Measurements from ENCODE around the gene ERP44.

DNA sequence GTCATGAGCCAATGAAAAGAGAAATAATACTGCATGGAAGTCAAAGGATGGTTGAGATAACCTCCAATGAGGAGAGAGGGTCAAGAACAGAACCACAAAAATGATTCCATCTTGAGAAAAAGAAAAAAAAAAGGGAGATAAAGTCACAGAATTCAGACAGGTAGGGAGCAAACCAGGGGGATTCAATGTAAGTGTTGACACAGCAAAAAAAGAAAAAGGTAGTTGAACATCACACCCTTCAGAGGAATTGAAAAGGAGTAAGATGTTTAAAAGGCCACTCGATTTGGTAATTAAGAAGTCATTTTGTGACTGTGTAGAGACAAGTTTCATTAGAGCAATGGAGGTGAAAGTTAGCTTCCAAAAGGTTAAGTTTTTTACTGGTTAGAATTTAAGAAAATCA lies 79.3 kb downstream of the ERP44 start:
- TF ChIP-seq, protein P1, sequence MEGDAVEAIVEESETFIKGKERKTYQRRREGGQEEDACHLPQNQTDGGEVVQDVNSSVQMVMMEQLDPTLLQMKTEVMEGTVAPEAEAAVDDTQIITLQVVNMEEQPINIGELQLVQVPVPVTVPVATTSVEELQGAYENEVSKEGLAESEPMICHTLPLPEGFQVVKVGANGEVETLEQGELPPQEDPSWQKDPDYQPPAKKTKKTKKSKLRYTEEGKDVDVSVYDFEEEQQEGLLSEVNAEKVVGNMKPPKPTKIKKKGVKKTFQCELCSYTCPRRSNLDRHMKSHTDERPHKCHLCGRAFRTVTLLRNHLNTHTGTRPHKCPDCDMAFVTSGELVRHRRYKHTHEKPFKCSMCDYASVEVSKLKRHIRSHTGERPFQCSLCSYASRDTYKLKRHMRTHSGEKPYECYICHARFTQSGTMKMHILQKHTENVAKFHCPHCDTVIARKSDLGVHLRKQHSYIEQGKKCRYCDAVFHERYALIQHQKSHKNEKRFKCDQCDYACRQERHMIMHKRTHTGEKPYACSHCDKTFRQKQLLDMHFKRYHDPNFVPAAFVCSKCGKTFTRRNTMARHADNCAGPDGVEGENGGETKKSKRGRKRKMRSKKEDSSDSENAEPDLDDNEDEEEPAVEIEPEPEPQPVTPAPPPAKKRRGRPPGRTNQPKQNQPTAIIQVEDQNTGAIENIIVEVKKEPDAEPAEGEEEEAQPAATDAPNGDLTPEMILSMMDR (IDR thresholded peaks at IDR 0.05): no peak
- TF ChIP-seq POLR2AphosphoS5 (IDR thresholded peaks at IDR 0.05; ENCODE audit: low read depth, low read length): no peak
- TF ChIP-seq, protein P2, sequence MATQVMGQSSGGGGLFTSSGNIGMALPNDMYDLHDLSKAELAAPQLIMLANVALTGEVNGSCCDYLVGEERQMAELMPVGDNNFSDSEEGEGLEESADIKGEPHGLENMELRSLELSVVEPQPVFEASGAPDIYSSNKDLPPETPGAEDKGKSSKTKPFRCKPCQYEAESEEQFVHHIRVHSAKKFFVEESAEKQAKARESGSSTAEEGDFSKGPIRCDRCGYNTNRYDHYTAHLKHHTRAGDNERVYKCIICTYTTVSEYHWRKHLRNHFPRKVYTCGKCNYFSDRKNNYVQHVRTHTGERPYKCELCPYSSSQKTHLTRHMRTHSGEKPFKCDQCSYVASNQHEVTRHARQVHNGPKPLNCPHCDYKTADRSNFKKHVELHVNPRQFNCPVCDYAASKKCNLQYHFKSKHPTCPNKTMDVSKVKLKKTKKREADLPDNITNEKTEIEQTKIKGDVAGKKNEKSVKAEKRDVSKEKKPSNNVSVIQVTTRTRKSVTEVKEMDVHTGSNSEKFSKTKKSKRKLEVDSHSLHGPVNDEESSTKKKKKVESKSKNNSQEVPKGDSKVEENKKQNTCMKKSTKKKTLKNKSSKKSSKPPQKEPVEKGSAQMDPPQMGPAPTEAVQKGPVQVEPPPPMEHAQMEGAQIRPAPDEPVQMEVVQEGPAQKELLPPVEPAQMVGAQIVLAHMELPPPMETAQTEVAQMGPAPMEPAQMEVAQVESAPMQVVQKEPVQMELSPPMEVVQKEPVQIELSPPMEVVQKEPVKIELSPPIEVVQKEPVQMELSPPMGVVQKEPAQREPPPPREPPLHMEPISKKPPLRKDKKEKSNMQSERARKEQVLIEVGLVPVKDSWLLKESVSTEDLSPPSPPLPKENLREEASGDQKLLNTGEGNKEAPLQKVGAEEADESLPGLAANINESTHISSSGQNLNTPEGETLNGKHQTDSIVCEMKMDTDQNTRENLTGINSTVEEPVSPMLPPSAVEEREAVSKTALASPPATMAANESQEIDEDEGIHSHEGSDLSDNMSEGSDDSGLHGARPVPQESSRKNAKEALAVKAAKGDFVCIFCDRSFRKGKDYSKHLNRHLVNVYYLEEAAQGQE (IDR thresholded peaks at IDR 0.05; ENCODE audit: insufficient read depth in 1 of 2, low read depth in 2 of 2, low read length in 1 of 2): no peak
- no peak for TF ChIP-seq SIN3A (IDR thresholded peaks at IDR 0.05; ENCODE audit: borderline replicate concordance, insufficient read depth, low read depth, low read length)
- TF ChIP-seq TCF7L2 (IDR thresholded peaks at IDR 0.05; ENCODE audit: low read depth, low read length): no peak

All from Panc1 (cell line).